Measurements from ENCODE around the gene C10orf105.

The C10orf105 gene

GRCh38 chr10:71737001-71737833 is 17.6 kb upstream of the C10orf105 start:
- DNase-seq (ENCODE audit: low spot score) = no peak

GRCh38 chr10:71736570-71736952 is 17.0 kb upstream of the C10orf105 start:
- DNase-seq (ENCODE audit: low spot score) = no peak

GRCh38 chr10:71735709-71736569 is 16.4 kb upstream of the C10orf105 start:
- DNase-seq (ENCODE audit: low spot score) = no peak

GRCh38 chr10:71734797-71735196 is 15.2 kb upstream of the C10orf105 start:
- no peak for DNase-seq (ENCODE audit: low spot score)

GRCh38 chr10:71731791-71732190 is 12.2 kb upstream of the C10orf105 start:
- DNase-seq (ENCODE audit: low spot score) = no peak

GRCh38 chr10:71729161-71729636 is 9.6 kb upstream of the C10orf105 start:
- DNase-seq (ENCODE audit: low spot score) = no peak

GRCh38 chr10:71727738-71728737 is 8.5 kb upstream of the C10orf105 start:
- DNase-seq (ENCODE audit: low spot score) = peak; percentile 75

- DNase-seq (ENCODE audit: low spot score) = no peak
Observed at GRCh38 chr10:71727105-71727737, 7.6 kb upstream of the C10orf105 start.

GRCh38 chr10:71726580-71727104 is 7.1 kb upstream of the C10orf105 start:
- no peak for DNase-seq (ENCODE audit: low spot score)

GRCh38 chr10:71725998-71726579 is 6.5 kb upstream of the C10orf105 start:
- no peak for DNase-seq (ENCODE audit: low spot score)

- no peak for DNase-seq (ENCODE audit: low spot score)
Observed at GRCh38 chr10:71725249-71725648, 5.7 kb upstream of the C10orf105 start.

GRCh38 chr10:71724539-71724938 is 5.0 kb upstream of the C10orf105 start:
- DNase-seq (ENCODE audit: low spot score) = no peak

GRCh38 chr10:71723311-71723710 is 3.7 kb upstream of the C10orf105 start:
- no peak for DNase-seq (ENCODE audit: low spot score)

- DNase-seq (ENCODE audit: low spot score) = no peak
Observed at GRCh38 chr10:71722849-71723248, 3.3 kb upstream of the C10orf105 start.

- DNase-seq (ENCODE audit: low spot score) = no peak
Observed at GRCh38 chr10:71721313-71721712, 1.7 kb upstream of the C10orf105 start.

GRCh38 chr10:71720288-71720687 is 710 bp upstream of the C10orf105 start:
- DNase-seq (ENCODE audit: low spot score) = no peak

GRCh38 chr10:71719042-71719441 is 536 bp downstream of the C10orf105 start:
- no peak for DNase-seq (ENCODE audit: low spot score)

- DNase-seq (ENCODE audit: low spot score) = no peak
Observed at GRCh38 chr10:71718165-71718698, 1.3 kb downstream of the C10orf105 start.

- no peak for DNase-seq (ENCODE audit: low spot score)
Observed at GRCh38 chr10:71717551-71717951, 2.0 kb downstream of the C10orf105 start.

- no peak for DNase-seq (ENCODE audit: low spot score)
Observed at GRCh38 chr10:71717056-71717455, 2.5 kb downstream of the C10orf105 start.
